KMS-11 (cell line): ENCODE measurements around the gene ACKR3.

Source experiments
- H2AFZ ChIP-seq: fragments of 200-600 bp; sonication (generic); 2 replicates; pipeline ENCODE4 v1.6.1; 2016; ENCODE audit warnings: antibody characterized with exemption, mixed run types, low read depth
- H3K27ac ChIP-seq: fragments of 200-600 bp; sonication (generic); 2 replicates; pipeline ENCODE4 v1.6.1; 2016; ENCODE audit warnings: mild to moderate bottlenecking, mixed run types
- H3K27me3 ChIP-seq: fragments of 200-600 bp; sonication (generic); 2 replicates; pipeline ENCODE4 v1.6.1; 2017; ENCODE audit warnings: mild to moderate bottlenecking, low read depth, mixed run types, moderate library complexity; ENCODE audit not compliant: insufficient read depth
- H3K36me3 ChIP-seq: fragments of 200-600 bp; sonication (generic); 2 replicates; pipeline ENCODE4 v1.6.1; 2017; ENCODE audit warnings: mild to moderate bottlenecking, mixed run types; ENCODE audit not compliant: insufficient read depth
- H3K4me1 ChIP-seq: fragments of 200-600 bp; sonication (generic); 2 replicates; pipeline ENCODE4 v1.6.1; 2016; ENCODE audit warnings: mild to moderate bottlenecking, low read depth, mixed run types; ENCODE audit not compliant: poor library complexity, severe bottlenecking
- H3K4me2 ChIP-seq: fragments of 200-600 bp; sonication (generic); 2 replicates; pipeline ENCODE4 v1.7.0; 2016; ENCODE audit warnings: mild to moderate bottlenecking, mixed run types
- H3K4me3 ChIP-seq: fragments of 200-600 bp; sonication (generic); IDR thresholded peaks from 2 replicates; pipeline ENCODE4 v1.6.1; 2017; ENCODE audit warnings: low read depth, low read length, mixed read lengths; ENCODE audit not compliant: insufficient read depth
- H3K79me2 ChIP-seq: fragments of 200-600 bp; sonication (generic); 2 replicates; pipeline ENCODE4 v1.6.1; 2016; ENCODE audit warnings: low read depth, mixed run types; ENCODE audit not compliant: insufficient read depth
- H3K9ac ChIP-seq: fragments of 200-600 bp; sonication (generic); 2 replicates; pipeline ENCODE4 v1.6.1; 2016; ENCODE audit warnings: mild to moderate bottlenecking, mixed run types
- H4K20me1 ChIP-seq: fragments of 200-600 bp; sonication (generic); 2 replicates; pipeline ENCODE4 v1.6.1; 2016; ENCODE audit warnings: mild to moderate bottlenecking, mixed run types; ENCODE audit not compliant: insufficient read depth
- CTCF ChIP-seq: fragments of 200-600 bp; sonication (generic); conservative IDR thresholded peaks from 2 replicates; pipeline ENCODE4 v1.6.1; 2017; ENCODE audit warnings: low read depth, mild to moderate bottlenecking, antibody characterized with exemption, low read length, moderate library complexity, mixed read lengths

ACKR3 gene

GRCh38 chr2:236576087-236576486, 6.5 kb downstream of the ACKR3 start:
- no peaks in the 10 kb centered on the region for H3K27me3 ChIP-seq
- H3K27ac ChIP-seq, result no peak overlapping the region
- no peak for TF ChIP-seq CTCF
- no peak overlapping the region for H3K4me2 ChIP-seq
- H3K79me2 ChIP-seq, result no peaks in the 10 kb centered on the region
- no peak overlapping the region for H3K9ac ChIP-seq
- H2AFZ ChIP-seq, result no peak overlapping the region
- H3K36me3 ChIP-seq, result no peaks in the 10 kb centered on the region
- no peaks in the 10 kb centered on the region for H3K4me1 ChIP-seq
- no peaks in the 10 kb centered on the region for H4K20me1 ChIP-seq
- no peak overlapping the region for H3K4me3 ChIP-seq

- no peak overlapping the region for H3K4me2 ChIP-seq
- H3K9ac ChIP-seq, result no peak overlapping the region
- H3K79me2 ChIP-seq, result no peaks in the 10 kb centered on the region
- H3K4me1 ChIP-seq, result no peaks in the 10 kb centered on the region
- H3K27me3 ChIP-seq, result no peaks in the 10 kb centered on the region
- H3K4me3 ChIP-seq, result no peak overlapping the region
- no peak overlapping the region for H2AFZ ChIP-seq
- H4K20me1 ChIP-seq, result no peaks in the 10 kb centered on the region
- no peaks in the 10 kb centered on the region for H3K36me3 ChIP-seq
- H3K27ac ChIP-seq, result no peak overlapping the region
- no peak for TF ChIP-seq CTCF
Observed at GRCh38 chr2:236576953-236577352, 7.3 kb downstream of the ACKR3 start.

GRCh38 chr2:236577481-236578410, 8.1 kb downstream of the ACKR3 start:
- Histone ChIP-seq H2AFZ (no peak overlapping the region), H3K4me3 (no peak overlapping the region)

GRCh38 chr2:236578411-236578846, 8.8 kb downstream of the ACKR3 start:
- Histone ChIP-seq H4K20me1 (no peaks in the 10 kb centered on the region), H3K4me3 (no peak overlapping the region), H3K36me3 (no peaks in the 10 kb centered on the region), H3K79me2 (no peaks in the 10 kb centered on the region), H3K4me2 (no peak overlapping the region), H2AFZ (no peak overlapping the region), H3K27ac (no peak overlapping the region), H3K9ac (no peak overlapping the region), H3K27me3 (no peaks in the 10 kb centered on the region), H3K4me1 (no peaks in the 10 kb centered on the region)
- no peak for TF ChIP-seq CTCF

More at GRCh38 chr2:236577481-236578410, 8.1 kb downstream of the ACKR3 start:
- H3K36me3 ChIP-seq, result no peaks in the 10 kb centered on the region
- H3K9ac ChIP-seq, result no peak overlapping the region
- no peak for TF ChIP-seq CTCF
- H3K4me1 ChIP-seq, result no peaks in the 10 kb centered on the region
- H3K27ac ChIP-seq, result no peak overlapping the region
- H3K27me3 ChIP-seq, result no peaks in the 10 kb centered on the region
- no peaks in the 10 kb centered on the region for H4K20me1 ChIP-seq
- no peak overlapping the region for H3K4me2 ChIP-seq
- H3K79me2 ChIP-seq, result no peaks in the 10 kb centered on the region
